Stimulated activated CD8-positive, alpha-beta memory T cell treated with anti-CD3 and anti-CD28 coated beads, Interleukin-7, amount 100 ng/mL, for 1 hour (primary cell): Measurements from ENCODE around the gene AUNIP.

Source experiments
- DNase-seq, 2 donors: peaks; one replicate each; pipeline ENCODE4 v3.0.0-alpha.2; 2020; ENCODE audit warnings: low read depth in 2 of 2

The AUNIP gene

GRCh38 chr1:25829046-25829445, 30.2 kb downstream of the AUNIP start:
- DNase-seq, result no peak

- no peak for DNase-seq
Measured at GRCh38 chr1:25828491-25828890, 30.8 kb downstream of the AUNIP start.

GRCh38 chr1:25826571-25826970, 32.7 kb downstream of the AUNIP start:
- no peak for DNase-seq

- no peak for DNase-seq
Measured at GRCh38 chr1:25825605-25826004, 33.7 kb downstream of the AUNIP start.

GRCh38 chr1:25821630-25822091, 37.6 kb downstream of the AUNIP start:
- no peak for DNase-seq

GRCh38 chr1:25821112-25821476, 38.2 kb downstream of the AUNIP start:
- DNase-seq, result no peak

GRCh38 chr1:25820247-25821111, 38.8 kb downstream of the AUNIP start:
- peak; percentile 42 to 45 for DNase-seq

GRCh38 chr1:25819491-25820246, 39.6 kb downstream of the AUNIP start, which contains the start of gene MTFR1L:
Gene MTFR1L (plus strand): TSS chr1:25819954. CDS start chr1:25823105, 3,151 bp downstream.
- peak; percentile 86 to 89 for DNase-seq

- no peak for DNase-seq
Measured at GRCh38 chr1:25818569-25818968, 40.7 kb downstream of the AUNIP start.

- DNase-seq, result no peak
Measured at GRCh38 chr1:25817840-25818501, 41.3 kb downstream of the AUNIP start.

- DNase-seq, result no peak
Measured at GRCh38 chr1:25816112-25816718, 43.0 kb downstream of the AUNIP start.

GRCh38 chr1:25815208-25816111, 43.8 kb downstream of the AUNIP start:
- DNase-seq, result no peak

GRCh38 chr1:25814549-25815087, 44.6 kb downstream of the AUNIP start:
- DNase-seq, result no peak

GRCh38 chr1:25813734-25814471, 45.4 kb downstream of the AUNIP start:
- no peak for DNase-seq

GRCh38 chr1:25813071-25813733, 46.1 kb downstream of the AUNIP start:
- DNase-seq, result no peak

- no peak for DNase-seq
Measured at GRCh38 chr1:25811384-25812082, 47.7 kb downstream of the AUNIP start.

- peak; percentile 61 to 74 for DNase-seq
Measured at GRCh38 chr1:25810341-25811299, 48.6 kb downstream of the AUNIP start.
